ENCODE data around the gene TM9SF4. TPM values are rescaled to one million over a fixed set of nuclear protein-coding genes. Genes with fewer than 3 reads are reported as not detected.

The TM9SF4 gene
- total RNA-seq, 1 donor = 41.1 TPM

DNA sequence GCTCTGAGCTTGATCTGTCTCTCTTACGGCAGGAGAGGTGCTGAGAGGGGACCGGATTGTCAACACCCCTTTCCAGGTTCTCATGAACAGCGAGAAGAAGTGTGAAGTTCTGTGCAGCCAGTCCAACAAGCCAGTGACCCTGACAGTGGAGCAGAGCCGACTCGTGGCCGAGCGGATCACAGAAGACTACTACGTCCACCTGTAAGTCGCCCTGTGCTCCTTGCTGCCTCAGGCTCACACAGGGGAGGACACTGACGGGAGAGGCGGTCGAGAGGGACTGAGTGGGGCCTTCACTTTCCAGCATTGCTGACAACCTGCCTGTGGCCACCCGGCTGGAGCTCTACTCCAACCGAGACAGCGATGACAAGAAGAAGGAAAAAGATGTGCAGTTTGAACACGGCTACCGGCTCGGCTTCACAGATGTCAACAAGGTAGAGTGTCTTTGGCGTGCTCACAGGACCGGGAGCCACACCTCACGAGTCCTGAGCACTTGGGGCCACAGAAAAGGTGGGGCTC, 32.0 kb downstream of the TM9SF4 start:
- no peak for DNase-seq (ENCODE audit: low read depth)
- no peak for TF ChIP-seq CTCF (IDR thresholded peaks at IDR 0.05; ENCODE audit: insufficient read depth, low read length)
- no peak overlapping the region for H3K4me3 ChIP-seq (ENCODE audit: low read depth, low read length)

GRCh38 chr20:32142088-32142487, 32.6 kb downstream of the TM9SF4 start:
- no peak for TF ChIP-seq CTCF (IDR thresholded peaks at IDR 0.05; ENCODE audit: insufficient read depth, low read length)
- DNase-seq (ENCODE audit: low read depth) = no peak
- H3K4me3 ChIP-seq (ENCODE audit: low read depth, low read length) = no peak overlapping the region

- no peak for TF ChIP-seq CTCF (IDR thresholded peaks at IDR 0.05; ENCODE audit: insufficient read depth, low read length)
- no peak overlapping the region for H3K4me3 ChIP-seq (ENCODE audit: low read depth, low read length)
- no peak for DNase-seq (ENCODE audit: low read depth)
Observed at GRCh38 chr20:32142991-32143390, 33.5 kb downstream of the TM9SF4 start.

GRCh38 chr20:32144898-32145662, 35.6 kb downstream of the TM9SF4 start:
- DNase-seq (ENCODE audit: low read depth) = no peak
- H3K4me3 ChIP-seq (ENCODE audit: low read depth, low read length) = no peak overlapping the region
- TF ChIP-seq CTCF (IDR thresholded peaks at IDR 0.05; ENCODE audit: insufficient read depth, low read length) = no peak

DNA sequence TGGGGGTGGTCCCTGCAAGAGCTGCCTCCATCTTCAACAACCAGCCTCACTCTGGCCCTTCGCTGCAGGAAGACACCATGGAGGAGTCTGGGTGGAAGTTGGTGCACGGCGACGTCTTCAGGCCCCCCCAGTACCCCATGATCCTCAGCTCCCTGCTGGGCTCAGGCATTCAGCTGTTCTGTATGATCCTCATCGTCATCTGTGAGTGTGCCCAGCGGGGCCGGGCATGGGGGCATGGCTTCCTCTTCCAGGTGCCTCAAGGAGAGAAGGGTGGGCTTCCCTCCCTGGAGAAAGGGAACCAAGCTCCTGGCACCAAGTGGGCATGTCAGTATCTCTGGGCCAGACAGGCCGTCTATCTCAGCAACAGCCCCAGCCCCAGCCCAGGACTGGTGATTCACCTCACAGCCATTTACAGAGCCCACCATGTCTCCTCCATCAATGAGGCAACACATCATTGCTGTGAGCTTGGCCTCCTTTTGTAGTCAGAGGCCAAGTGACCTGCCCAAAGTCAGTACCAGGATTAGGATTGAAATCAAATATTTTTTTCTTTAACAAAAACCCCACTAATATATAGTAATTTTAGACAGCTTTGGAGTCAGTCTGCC, 40.2 kb downstream of the TM9SF4 start:
- TF ChIP-seq CTCF (IDR thresholded peaks at IDR 0.05; ENCODE audit: insufficient read depth, low read length) = no peak
- H3K4me3 ChIP-seq (ENCODE audit: low read depth, low read length) = no peak overlapping the region
- no peak for DNase-seq (ENCODE audit: low read depth)

DNA sequence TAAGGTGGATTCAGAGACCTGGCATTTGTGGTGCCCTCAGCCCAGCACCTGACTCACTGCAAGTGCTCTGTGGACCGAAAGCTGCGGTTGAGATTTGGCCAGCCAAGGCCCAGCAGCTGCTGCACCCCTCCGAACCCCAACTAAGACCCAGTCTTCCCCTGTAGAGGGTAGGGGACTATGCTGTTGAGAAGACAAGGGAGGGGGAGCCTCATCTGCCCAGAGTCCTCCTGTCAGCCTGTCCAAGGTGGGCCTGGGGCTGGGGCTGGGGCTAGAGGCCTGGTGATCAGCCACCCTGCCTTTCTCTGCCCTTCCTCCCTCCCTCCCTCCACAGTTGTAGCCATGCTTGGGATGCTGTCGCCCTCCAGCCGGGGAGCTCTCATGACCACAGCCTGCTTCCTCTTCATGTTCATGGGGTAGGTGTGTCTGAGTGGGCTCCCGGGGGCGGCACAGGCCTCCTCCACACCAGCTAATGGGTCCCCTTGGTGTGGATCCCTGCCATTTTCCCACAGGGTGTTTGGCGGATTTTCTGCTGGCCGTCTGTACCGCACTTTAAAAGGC, 40.9 kb downstream of the TM9SF4 start:
- no peak for DNase-seq (ENCODE audit: low read depth)
- no peak for TF ChIP-seq CTCF (IDR thresholded peaks at IDR 0.05; ENCODE audit: insufficient read depth, low read length)
- H3K4me3 ChIP-seq (ENCODE audit: low read depth, low read length) = no peak overlapping the region

All from fibroblast of the aortic adventitia (primary cell).